Stimulated activated CD8-positive, alpha-beta memory T cell treated with anti-CD3 and anti-CD28 coated beads, Interleukin-4, amount 100 ng/mL, for 1 hour (primary cell): Measurements from ENCODE around the gene NACC1.
"Not testable (repeated sequence)": the region's sequence is repeated elsewhere in the genome, so short reads cannot be mapped to it uniquely, and the experiment has no call there.

Experiments used
- DNase-seq, 2 donors: peaks; one replicate each; pipeline ENCODE4 v3.0.0-alpha.2; 2020; ENCODE audit warnings: low read depth in 2 of 2, low spot score in 1 of 2

The NACC1 gene

GRCh38 chr19:13138171-13138915 lies 20.3 kb downstream of the NACC1 start:
- DNase-seq, result no peak

- no peak for DNase-seq
These were observed 20.8 kb downstream of the NACC1 start for GRCh38 chr19:13138916-13139198.

GRCh38 chr19:13139633-13140311 lies 21.7 kb downstream of the NACC1 start:
- no peak for DNase-seq

GRCh38 chr19:13146763-13147563 lies 28.9 kb downstream of the NACC1 start:
- no peak for DNase-seq

- DNase-seq, result not testable (repeated sequence)
These were observed 31.1 kb downstream of the NACC1 start for GRCh38 chr19:13149173-13149627.

- no peak for DNase-seq
These were observed 31.6 kb downstream of the NACC1 start for GRCh38 chr19:13149628-13150186.

GRCh38 chr19:13150187-13150930 lies 32.3 kb downstream of the NACC1 start, which contains the start of the genes IER2 and STX10:
TSS of gene IER2 (plus strand) at chr19:13150411. CDS start at chr19:13153187, 2,776 bp downstream.
TSS of gene STX10 (minus strand) at chr19:13150375. CDS start at chr19:13150173, 202 bp downstream.
- peak; percentile 81 to 91 for DNase-seq

- DNase-seq, result no peak
These were observed 33.0 kb downstream of the NACC1 start for GRCh38 chr19:13150931-13151604.

- peak; percentile 93 to 94 for DNase-seq
These were observed 33.7 kb downstream of the NACC1 start for GRCh38 chr19:13151605-13152355.

- no peak for DNase-seq
These were observed 34.4 kb downstream of the NACC1 start for GRCh38 chr19:13152356-13152973.

- DNase-seq, result peak; percentile 97
These were observed 35.0 kb downstream of the NACC1 start for GRCh38 chr19:13152974-13153568.

GRCh38 chr19:13153569-13154240 lies 35.6 kb downstream of the NACC1 start:
- no peak for DNase-seq

- DNase-seq, result no peak
These were observed 36.2 kb downstream of the NACC1 start for GRCh38 chr19:13154241-13154778.

- DNase-seq, result peak in 1 of 2 donors; percentile 65
These were observed 36.9 kb downstream of the NACC1 start for GRCh38 chr19:13154911-13155471.

- DNase-seq, result peak in 1 of 2 donors; percentile 57
These were observed 37.7 kb downstream of the NACC1 start for GRCh38 chr19:13155472-13156359.

- no peak for DNase-seq
These were observed 41.6 kb downstream of the NACC1 start for GRCh38 chr19:13159713-13160112.
